OCI-LY7 (cell line): Measurements from ENCODE around the gene CYTIP.
"Not testable (repeated sequence)": the region's sequence is repeated elsewhere in the genome, so short reads cannot be mapped to it uniquely, and the experiment has no call there.

Experiments
- EZH2phosphoT487 ChIP-seq: fragments of 200-600 bp; sonication (generic); IDR thresholded peaks from 2 replicates; pipeline ENCODE4 v1.6.1; 2018; ENCODE audit warnings: low read depth, borderline replicate concordance, mild to moderate bottlenecking, mixed run types, antibody characterized with exemption, low read length, moderate library complexity, mixed read lengths
- TF ChIP-seq, protein P1 (sequence below): fragments of 200-600 bp; sonication (generic); conservative IDR thresholded peaks from 2 replicates; pipeline ENCODE4 v1.5.1; 2014; ENCODE audit warnings: mild to moderate bottlenecking, antibody characterized with exemption, low read length, moderate library complexity, mixed read lengths

DNA sequence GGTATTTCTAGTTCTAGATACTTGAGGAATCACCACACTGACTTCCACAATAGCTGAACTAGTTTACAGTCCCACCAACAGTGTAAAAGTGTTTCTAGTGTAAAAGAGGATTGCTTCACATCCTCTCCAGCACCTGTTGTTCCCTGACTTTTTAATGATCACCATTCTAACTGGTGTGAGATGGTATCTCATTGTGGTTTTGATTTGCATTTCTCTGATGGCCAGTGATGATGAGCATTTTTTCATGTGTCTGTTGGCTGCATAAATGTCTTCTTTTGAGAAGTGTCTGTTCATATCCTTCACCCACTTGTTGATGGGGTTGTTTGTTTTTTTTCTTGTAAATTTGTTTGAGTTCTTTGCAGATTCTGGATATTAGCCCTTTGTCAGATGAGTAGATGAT lies 38.5 kb downstream of the CYTIP start:
- TF ChIP-seq, protein P1, sequence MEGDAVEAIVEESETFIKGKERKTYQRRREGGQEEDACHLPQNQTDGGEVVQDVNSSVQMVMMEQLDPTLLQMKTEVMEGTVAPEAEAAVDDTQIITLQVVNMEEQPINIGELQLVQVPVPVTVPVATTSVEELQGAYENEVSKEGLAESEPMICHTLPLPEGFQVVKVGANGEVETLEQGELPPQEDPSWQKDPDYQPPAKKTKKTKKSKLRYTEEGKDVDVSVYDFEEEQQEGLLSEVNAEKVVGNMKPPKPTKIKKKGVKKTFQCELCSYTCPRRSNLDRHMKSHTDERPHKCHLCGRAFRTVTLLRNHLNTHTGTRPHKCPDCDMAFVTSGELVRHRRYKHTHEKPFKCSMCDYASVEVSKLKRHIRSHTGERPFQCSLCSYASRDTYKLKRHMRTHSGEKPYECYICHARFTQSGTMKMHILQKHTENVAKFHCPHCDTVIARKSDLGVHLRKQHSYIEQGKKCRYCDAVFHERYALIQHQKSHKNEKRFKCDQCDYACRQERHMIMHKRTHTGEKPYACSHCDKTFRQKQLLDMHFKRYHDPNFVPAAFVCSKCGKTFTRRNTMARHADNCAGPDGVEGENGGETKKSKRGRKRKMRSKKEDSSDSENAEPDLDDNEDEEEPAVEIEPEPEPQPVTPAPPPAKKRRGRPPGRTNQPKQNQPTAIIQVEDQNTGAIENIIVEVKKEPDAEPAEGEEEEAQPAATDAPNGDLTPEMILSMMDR = not testable (repeated sequence)
- not testable (repeated sequence) for TF ChIP-seq EZH2phosphoT487
